Panc1 (cell line): ENCODE data around the gene TRABD2B. TPM values are rescaled to one million over a fixed set of nuclear protein-coding genes. Genes with fewer than 3 reads are reported as not detected.
A peak's percentile ranks its signal among the peaks of the same experiment; 100 is the strongest.

Source experiments
- ATAC-seq: fragments of 200-7000 bp; cut with Tn5 transposase; 2 replicates; pipeline ENCODE4 v1.9.1; 2020; ENCODE audit warnings: mild to moderate bottlenecking, moderate library complexity
- BruUV-seq: library from RNA; stranded (reverse); fragments of 400-500 nt; replicated peaks from 2 replicates; lab custom pipeline; 2021; lab: Mats Ljungman, UMichigan
- CTCF ChIA-PET: fragments of 300-600 bp; sonication (Branson Sonifier 250); formaldehyde crosslinking; loops from one replicate; lab custom pipeline; 2022; ENCODE audit warnings: antibody characterized with exemption; lab: Charles Lee
- POLR2A ChIA-PET: fragments of 300-600 bp; sonication (Branson Sonifier 250); formaldehyde crosslinking; loops from one replicate; lab custom pipeline; 2022; ENCODE audit warnings: antibody characterized with exemption; lab: Charles Lee
- DNase-seq: peaks from one replicate; pipeline ENCODE4 v3.0.0-alpha.2; 2010; ENCODE audit warnings: low read depth, low spot score
- H3K27ac ChIP-seq: 2 replicates; pipeline ENCODE4 v1.5.1; 2011; ENCODE audit warnings: mild to moderate bottlenecking, low read length, inconsistent platforms
- H3K27me3 ChIP-seq: fragments of 200-500 bp; sonication (Bioruptor generic); 2 replicates; pipeline ENCODE4 v1.6.0; 2014; ENCODE audit warnings: low read length, inconsistent platforms; ENCODE audit not compliant: control insufficient read depth, insufficient read depth
- H3K36me3 ChIP-seq: fragments of 200-500 bp; sonication (Bioruptor generic); 2 replicates; pipeline ENCODE4 v1.5.1; 2014; ENCODE audit warnings: inconsistent platforms, mild to moderate bottlenecking, low read length, moderate library complexity; ENCODE audit not compliant: control insufficient read depth, insufficient read depth
- H3K4me1 ChIP-seq: 2 replicates; pipeline ENCODE4 v1.5.1; 2011; ENCODE audit warnings: inconsistent platforms, mild to moderate bottlenecking, low read length, moderate library complexity; ENCODE audit not compliant: control insufficient read depth, insufficient read depth
- H3K4me3 ChIP-seq, 2 experiments: 2 replicates each; pipeline ENCODE4 v1.5.1; 2011 to 2012; ENCODE audit warnings: low read depth in 2 of 2, low read length in 2 of 2, mild to moderate bottlenecking in 2 of 2, inconsistent platforms in 1 of 2, moderate library complexity in 1 of 2
- H3K9me3 ChIP-seq: fragments of 200-500 bp; sonication (Bioruptor generic); 2 replicates; pipeline ENCODE4 v1.5.1; 2014; ENCODE audit warnings: low read depth, mild to moderate bottlenecking, inconsistent platforms, low read length, moderate library complexity; ENCODE audit not compliant: control insufficient read depth, insufficient read depth
- CTCF ChIP-seq: fragments of 450-650 bp; IDR thresholded peaks from 2 replicates; pipeline ENCODE4 v1.5.1; 2017; ENCODE audit warnings: mild to moderate bottlenecking
- POLR2AphosphoS5 ChIP-seq: IDR thresholded peaks from 2 replicates; pipeline ENCODE4 v1.6.1; 2012; ENCODE audit warnings: mild to moderate bottlenecking, low read depth, low read length, moderate library complexity
- SIN3A ChIP-seq: IDR thresholded peaks from 2 replicates; pipeline ENCODE4 v1.6.1; 2012; ENCODE audit warnings: low read depth, mild to moderate bottlenecking, low read length, moderate library complexity, borderline replicate concordance; ENCODE audit not compliant: insufficient read depth
- TCF7L2 ChIP-seq: IDR thresholded peaks from 2 replicates; pipeline ENCODE4 v1.6.1; 2011; ENCODE audit warnings: mild to moderate bottlenecking, low read depth, low read length, inconsistent platforms
- in situ Hi-C: cut with HindIII; loops from 2 replicates; pipeline ENCODE4 v1.10.0; 2016; ENCODE audit warnings: low sequenced_read_pairs, low pct_unique_long_range_greater_than_20kb
- intact Hi-C: fragments of 100-400 bp; cut with micrococcal nuclease; formaldehyde crosslinking; loops from one replicate; pipeline ENCODE4 v1.10.0; 2022; ENCODE audit not compliant: unreplicated experiment
- total RNA-seq: library from RNA; stranded (reverse); gene quantifications from one replicate; pipeline ENCODE4 v1.2.1, GENCODE V29; 2021; ENCODE audit not compliant: unreplicated experiment
- TF ChIP-seq, protein P1 (sequence below), 2 experiments: IDR thresholded peaks; 2 replicates each; pipeline ENCODE4 v1.6.1; 2011 to 2012; ENCODE audit warnings: low read depth in 2 of 2, control low read depth in 1 of 2, low read length in 1 of 2, mild to moderate bottlenecking in 1 of 2, moderate library complexity in 1 of 2; ENCODE audit not compliant: insufficient read depth in 1 of 2

Gene TRABD2B
- total RNA-seq, 1 experiment from 2014 or later: not detected

DNA sequence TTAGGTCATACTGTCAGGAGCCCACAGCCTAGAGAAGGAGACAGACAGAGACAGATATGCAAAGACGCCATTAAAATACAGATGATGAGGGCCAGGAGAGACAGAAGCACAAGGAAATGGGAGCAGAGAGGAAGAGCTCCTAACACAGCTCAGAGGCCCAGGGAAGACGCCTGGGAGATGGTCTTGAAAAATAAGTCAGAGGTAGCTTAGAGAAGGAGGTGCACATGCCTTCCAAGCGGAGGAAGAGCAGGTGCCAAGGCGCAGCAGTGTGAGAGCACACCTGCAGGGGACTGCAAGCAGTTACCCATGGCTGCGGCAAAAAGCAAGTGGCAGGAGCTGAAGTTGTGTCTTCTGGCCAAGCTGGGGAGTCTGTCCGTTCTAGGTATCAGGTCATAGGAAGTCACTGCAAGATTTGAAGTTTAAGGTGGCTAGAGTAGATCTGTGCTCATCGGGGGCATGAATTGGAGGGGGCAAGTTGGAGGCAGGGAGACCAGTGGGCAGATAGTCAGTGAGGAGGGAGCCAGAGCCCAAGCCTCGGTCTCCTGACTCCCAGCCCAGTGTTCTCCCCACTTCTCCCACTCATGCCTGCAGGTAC, 1.3 kb upstream of the TRABD2B start:
- no peaks in the 10 kb centered on the region for H3K36me3 ChIP-seq
- ChIA-PET CTCF (interaction anchor here (0.8 kb wide), 1 partner anchor 289 kb away, joined by 3 read pairs; no protein-coding TSS in a partner anchor), POLR2A (no interaction called here)
- H3K4me1 ChIP-seq: no peaks in the 10 kb centered on the region
- BruUV-seq: no TSS peak
- DNase-seq (no peak), ATAC-seq (no peak)
- no peaks in the 10 kb centered on the region for H3K9me3 ChIP-seq
- no peak overlapping the region for H3K4me3 ChIP-seq
- intact Hi-C loops: loop anchor here (5.0 kb wide), 2 partner anchors 59 to 204 kb away; no protein-coding TSS in a partner anchor
- H3K27me3 ChIP-seq: peaks cover 17% of the 10 kb centered on the region
- no peak for TF ChIP-seq SIN3A
- TF ChIP-seq, protein P1, sequence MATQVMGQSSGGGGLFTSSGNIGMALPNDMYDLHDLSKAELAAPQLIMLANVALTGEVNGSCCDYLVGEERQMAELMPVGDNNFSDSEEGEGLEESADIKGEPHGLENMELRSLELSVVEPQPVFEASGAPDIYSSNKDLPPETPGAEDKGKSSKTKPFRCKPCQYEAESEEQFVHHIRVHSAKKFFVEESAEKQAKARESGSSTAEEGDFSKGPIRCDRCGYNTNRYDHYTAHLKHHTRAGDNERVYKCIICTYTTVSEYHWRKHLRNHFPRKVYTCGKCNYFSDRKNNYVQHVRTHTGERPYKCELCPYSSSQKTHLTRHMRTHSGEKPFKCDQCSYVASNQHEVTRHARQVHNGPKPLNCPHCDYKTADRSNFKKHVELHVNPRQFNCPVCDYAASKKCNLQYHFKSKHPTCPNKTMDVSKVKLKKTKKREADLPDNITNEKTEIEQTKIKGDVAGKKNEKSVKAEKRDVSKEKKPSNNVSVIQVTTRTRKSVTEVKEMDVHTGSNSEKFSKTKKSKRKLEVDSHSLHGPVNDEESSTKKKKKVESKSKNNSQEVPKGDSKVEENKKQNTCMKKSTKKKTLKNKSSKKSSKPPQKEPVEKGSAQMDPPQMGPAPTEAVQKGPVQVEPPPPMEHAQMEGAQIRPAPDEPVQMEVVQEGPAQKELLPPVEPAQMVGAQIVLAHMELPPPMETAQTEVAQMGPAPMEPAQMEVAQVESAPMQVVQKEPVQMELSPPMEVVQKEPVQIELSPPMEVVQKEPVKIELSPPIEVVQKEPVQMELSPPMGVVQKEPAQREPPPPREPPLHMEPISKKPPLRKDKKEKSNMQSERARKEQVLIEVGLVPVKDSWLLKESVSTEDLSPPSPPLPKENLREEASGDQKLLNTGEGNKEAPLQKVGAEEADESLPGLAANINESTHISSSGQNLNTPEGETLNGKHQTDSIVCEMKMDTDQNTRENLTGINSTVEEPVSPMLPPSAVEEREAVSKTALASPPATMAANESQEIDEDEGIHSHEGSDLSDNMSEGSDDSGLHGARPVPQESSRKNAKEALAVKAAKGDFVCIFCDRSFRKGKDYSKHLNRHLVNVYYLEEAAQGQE (IDR thresholded peaks at IDR 0.05; ENCODE audit: insufficient read depth in 1 of 2, low read depth in 2 of 2, low read length in 1 of 2): no peak
- no peak for TF ChIP-seq TCF7L2
- no peak for TF ChIP-seq CTCF
- no peak for TF ChIP-seq POLR2AphosphoS5
- in situ Hi-C loops: no loop called here
- H3K27ac ChIP-seq: no peak overlapping the region

DNA sequence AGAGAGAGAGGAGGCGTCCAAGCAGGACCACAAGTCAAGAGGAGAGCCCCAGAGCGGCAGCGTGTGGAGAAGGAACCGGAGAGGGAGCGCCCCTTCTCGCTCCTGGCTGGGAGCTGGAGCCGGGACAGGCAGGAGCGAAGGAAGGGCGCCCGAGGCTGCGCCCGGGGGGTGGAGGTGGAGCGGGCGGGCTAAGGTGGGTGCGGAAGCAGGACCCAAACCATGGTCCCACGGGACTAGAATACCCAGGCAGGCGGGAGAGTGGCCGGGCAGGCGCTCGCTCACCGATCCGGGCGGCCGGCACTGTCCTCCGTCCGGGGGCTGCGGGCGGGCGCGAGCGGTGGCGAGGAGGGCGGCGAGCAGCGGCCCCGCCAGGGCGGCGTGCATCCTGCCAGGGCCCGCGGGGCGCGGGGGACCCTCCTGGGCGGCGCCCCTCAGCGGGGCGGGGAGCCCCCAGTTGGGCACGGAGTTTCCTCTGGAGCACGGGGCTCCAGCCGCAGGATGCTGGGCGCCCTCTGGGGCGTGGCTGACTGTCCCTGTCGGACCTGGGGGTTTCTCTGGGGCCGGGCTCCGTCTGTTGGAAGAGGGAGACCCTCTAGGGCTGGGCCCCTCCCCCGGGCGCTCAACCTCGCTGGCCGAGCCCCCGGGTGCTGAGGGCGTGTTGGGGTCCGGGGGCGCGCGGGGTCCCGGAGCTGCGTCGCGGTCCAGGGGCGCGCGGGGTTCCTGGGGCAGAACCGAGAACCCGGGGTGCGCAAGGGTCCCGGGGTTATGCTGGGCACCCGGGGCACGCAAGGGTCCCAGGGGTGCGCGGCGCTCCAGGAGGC, 569 bp downstream of the TRABD2B start:
- in situ Hi-C loops (no loop called here), intact Hi-C loops (loop anchor here (5.0 kb wide), 2 partner anchors 61 to 206 kb away; no protein-coding TSS in a partner anchor)
- ChIA-PET CTCF (interaction anchor here (0.6 to 1.3 kb wide), 8 partner anchors 12 to 271 kb away, joined by 3 to 7 read pairs (median 5); no protein-coding TSS in a partner anchor), POLR2A (no interaction called here)
- no peaks in the 10 kb centered on the region for H3K36me3 ChIP-seq
- no peaks in the 10 kb centered on the region for H3K4me1 ChIP-seq
- H3K4me3 ChIP-seq: peak overlapping the region; percentile 27 to 31; a peak in 3 of 4 replicates
- DNase-seq: no peak
- no peaks in the 10 kb centered on the region for H3K9me3 ChIP-seq
- no peak overlapping the region for H3K27ac ChIP-seq
- BruUV-seq: no TSS peak
- peak; percentile 50 for ATAC-seq
- TF ChIP-seq CTCF: no peak
- TF ChIP-seq, protein P1 (IDR thresholded peaks at IDR 0.05; ENCODE audit: insufficient read depth in 1 of 2, low read depth in 2 of 2, low read length in 1 of 2): no peak
- TF ChIP-seq TCF7L2: no peak
- H3K27me3 ChIP-seq: peaks cover 17% of the 10 kb centered on the region
